GM03348 (cell line): ENCODE data around the gene CDK15.

Source experiments
- DNase-seq: peaks from one replicate; pipeline ENCODE4 v3.0.0; 2012; ENCODE audit warnings: low spot score

CDK15 gene

DNA sequence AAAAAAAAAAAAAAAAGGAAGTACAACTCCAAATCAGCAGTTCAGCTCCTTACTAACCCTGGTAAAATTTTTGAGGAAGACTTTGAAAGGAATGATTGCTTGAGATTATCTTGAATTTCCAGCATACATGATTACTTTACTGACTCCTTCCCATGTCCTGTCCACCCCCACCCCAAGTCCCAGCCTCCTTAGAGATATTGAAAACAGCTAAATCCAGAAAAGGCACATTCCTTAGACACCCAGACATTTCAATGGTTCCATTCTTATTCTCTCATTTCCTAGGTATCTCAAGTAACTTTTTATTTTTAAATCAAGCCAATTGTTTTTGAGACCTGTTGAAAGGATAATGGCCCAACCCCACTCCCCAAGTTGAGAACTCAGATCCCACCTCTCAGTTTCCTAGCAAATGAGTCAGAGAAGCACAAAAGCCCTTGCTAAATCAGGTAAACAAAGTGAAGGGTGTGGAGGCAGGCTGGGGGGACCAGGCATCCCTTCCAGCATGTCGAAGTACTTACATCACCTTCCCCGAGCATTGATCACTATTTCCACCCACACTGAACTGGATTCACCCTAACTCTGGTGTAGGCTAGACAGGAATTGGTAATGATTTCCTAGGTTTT is 131.9 kb downstream of the CDK15 start:
- peak; percentile 60 for DNase-seq

DNA sequence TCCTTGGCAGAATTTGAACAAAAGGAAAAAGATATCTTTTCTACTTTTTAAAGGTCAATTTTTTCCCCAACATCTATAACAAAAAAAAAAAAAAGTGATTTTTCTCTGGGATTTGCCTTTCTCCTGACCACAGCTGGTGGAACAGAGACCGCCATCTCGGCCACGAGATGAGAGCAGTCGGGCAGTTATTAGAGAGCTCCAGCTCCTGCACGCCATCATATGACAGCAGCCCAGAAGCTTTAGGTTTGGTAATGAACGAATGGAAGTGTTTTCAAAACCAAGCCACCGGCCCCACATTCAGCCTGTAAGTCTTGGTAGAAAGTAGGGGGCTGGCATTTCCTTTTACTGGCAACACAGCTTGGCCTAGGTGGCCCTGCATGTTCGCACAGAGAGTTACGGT is 132.4 kb downstream of the CDK15 start:
- no peak for DNase-seq

DNA sequence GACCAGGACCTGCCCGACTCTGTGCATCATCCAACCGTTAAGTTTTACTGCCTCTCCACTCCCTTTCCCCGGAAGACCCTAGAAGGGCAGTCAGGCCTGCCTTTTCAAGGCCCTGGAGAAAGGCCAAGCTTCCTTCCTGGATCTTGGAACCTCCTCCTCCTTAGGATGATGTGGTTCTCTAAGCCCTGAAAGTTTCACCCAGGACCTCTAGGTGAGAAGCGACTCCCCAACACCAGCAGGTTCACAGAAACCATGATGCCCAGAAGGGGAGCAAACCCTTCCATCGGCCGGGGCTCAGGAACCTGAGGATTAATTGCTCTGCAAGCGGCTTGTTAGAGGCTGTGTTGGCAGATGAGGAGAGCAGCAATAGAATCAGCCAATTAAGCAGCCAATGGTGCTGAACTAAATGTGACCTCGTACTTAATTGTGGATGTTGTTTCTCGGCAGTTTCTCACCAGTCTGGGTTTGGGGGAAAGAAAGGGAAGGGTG is 133.2 kb downstream of the CDK15 start:
- no peak for DNase-seq

DNA sequence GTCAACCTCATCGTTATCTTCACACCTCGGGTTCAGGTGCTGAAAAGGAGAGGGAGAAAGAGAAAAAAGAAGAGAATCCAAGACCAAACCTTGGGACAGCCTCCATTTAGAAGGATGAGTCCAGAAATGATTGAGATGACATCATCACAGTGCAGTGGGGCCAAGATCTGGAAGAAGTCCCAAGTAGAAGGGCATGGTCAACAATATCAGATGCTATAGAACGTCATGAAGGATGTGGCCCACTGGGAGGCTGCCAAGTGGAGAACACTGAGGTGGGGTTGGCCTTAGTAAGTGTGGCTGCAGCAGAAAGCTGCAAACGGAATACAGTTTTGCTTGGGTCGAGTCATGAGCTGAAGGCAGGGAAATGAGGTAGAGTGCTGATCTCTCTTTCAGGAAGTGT is 136.2 kb downstream of the CDK15 start:
- no peak for DNase-seq
